Effector memory CD4-positive, alpha-beta T cell (primary cell): ENCODE data around the gene PLXDC2.

ENCODE experiments used
- DNase-seq, 3 donors: peaks; one replicate each; pipeline ENCODE4 v3.0.0-alpha.2; 2020
- H3K27ac ChIP-seq: 2 replicates; pipeline ENCODE4 v1.7.0; 2013; ENCODE audit warnings: mild to moderate bottlenecking, low read length, moderate library complexity; ENCODE audit not compliant: insufficient read depth, poor library complexity, severe bottlenecking
- H3K27me3 ChIP-seq: replicated peaks from 2 replicates; pipeline ENCODE4 v1.7.0; 2013; ENCODE audit warnings: mild to moderate bottlenecking, low read length; ENCODE audit not compliant: insufficient read depth, control insufficient read depth, poor library complexity, severe bottlenecking
- H3K36me3 ChIP-seq: 2 replicates; pipeline ENCODE4 v1.7.0; 2013; ENCODE audit warnings: mild to moderate bottlenecking, low read length, moderate library complexity; ENCODE audit not compliant: control insufficient read depth, insufficient read depth
- H3K4me1 ChIP-seq: 2 replicates; pipeline ENCODE4 v1.7.0; 2013; ENCODE audit warnings: low read length, mild to moderate bottlenecking; ENCODE audit not compliant: control insufficient read depth, insufficient read depth, poor library complexity, severe bottlenecking
- H3K4me3 ChIP-seq: 2 replicates; pipeline ENCODE4 v1.7.0; 2013; ENCODE audit warnings: low read length, low read depth, mild to moderate bottlenecking; ENCODE audit not compliant: insufficient read depth, poor library complexity, severe bottlenecking
- H3K9me3 ChIP-seq: 2 replicates; pipeline ENCODE4 v1.7.0; 2013; ENCODE audit warnings: mild to moderate bottlenecking, low read length, moderate library complexity; ENCODE audit not compliant: control insufficient read depth

PLXDC2 gene

GRCh38 chr10:19812976-19813375 lies 3.3 kb upstream of the PLXDC2 start:
- Histone ChIP-seq H3K27me3 (peaks cover 18% of the 10 kb centered on the region), H3K36me3 (no peaks in the 10 kb centered on the region), H3K27ac (no peak overlapping the region), H3K9me3 (no peaks in the 10 kb centered on the region), H3K4me1 (no peaks in the 10 kb centered on the region), H3K4me3 (no peak overlapping the region)
- no peak for DNase-seq

GRCh38 chr10:19815036-19815730 lies 1.0 kb upstream of the PLXDC2 start:
- Histone ChIP-seq H3K9me3 (no peaks in the 10 kb centered on the region), H3K27ac (no peak overlapping the region), H3K4me1 (no peaks in the 10 kb centered on the region), H3K36me3 (no peaks in the 10 kb centered on the region), H3K27me3 (peaks cover 18% of the 10 kb centered on the region), H3K4me3 (no peak overlapping the region)
- no peak for DNase-seq

- Histone ChIP-seq H3K9me3 (no peaks in the 10 kb centered on the region), H3K36me3 (no peaks in the 10 kb centered on the region), H3K4me1 (no peaks in the 10 kb centered on the region), H3K27ac (no peak overlapping the region), H3K27me3 (peaks cover 18% of the 10 kb centered on the region), H3K4me3 (no peak overlapping the region)
- no peak for DNase-seq
These were observed 361 bp upstream of the PLXDC2 start for GRCh38 chr10:19815731-19816410.

- no peaks in the 10 kb centered on the region for H3K4me1 ChIP-seq
- peaks cover 18% of the 10 kb centered on the region for H3K27me3 ChIP-seq
- no peak overlapping the region for H3K4me3 ChIP-seq
- H3K27ac ChIP-seq = no peak overlapping the region
- H3K9me3 ChIP-seq = no peaks in the 10 kb centered on the region
- H3K36me3 ChIP-seq = no peaks in the 10 kb centered on the region
- DNase-seq = no peak
These were observed 1.1 kb downstream of the PLXDC2 start for GRCh38 chr10:19817231-19817933.

GRCh38 chr10:19818876-19819275 lies 2.6 kb downstream of the PLXDC2 start:
- Histone ChIP-seq H3K27me3 (peaks cover 18% of the 10 kb centered on the region), H3K36me3 (no peaks in the 10 kb centered on the region), H3K27ac (no peak overlapping the region), H3K9me3 (no peaks in the 10 kb centered on the region), H3K4me3 (no peak overlapping the region), H3K4me1 (no peaks in the 10 kb centered on the region)
- DNase-seq = no peak

GRCh38 chr10:19819419-19820033 lies 3.3 kb downstream of the PLXDC2 start:
- H3K4me3 ChIP-seq = no peak overlapping the region
- no peaks in the 10 kb centered on the region for H3K9me3 ChIP-seq
- H3K27me3 ChIP-seq = peaks cover 18% of the 10 kb centered on the region
- H3K4me1 ChIP-seq = no peaks in the 10 kb centered on the region
- DNase-seq = no peak
- no peak overlapping the region for H3K27ac ChIP-seq
- H3K36me3 ChIP-seq = no peaks in the 10 kb centered on the region

GRCh38 chr10:19824381-19825342 lies 8.4 kb downstream of the PLXDC2 start:
- H3K9me3 ChIP-seq = no peaks in the 10 kb centered on the region
- no peaks in the 10 kb centered on the region for H3K36me3 ChIP-seq
- DNase-seq = no peak
- H3K27me3 ChIP-seq = no peaks in the 10 kb centered on the region
- no peak overlapping the region for H3K27ac ChIP-seq
- H3K4me1 ChIP-seq = no peaks in the 10 kb centered on the region
- H3K4me3 ChIP-seq = no peak overlapping the region

- Histone ChIP-seq H3K36me3 (no peaks in the 10 kb centered on the region), H3K4me1 (no peaks in the 10 kb centered on the region), H3K27me3 (no peaks in the 10 kb centered on the region), H3K4me3 (no peak overlapping the region), H3K27ac (no peak overlapping the region), H3K9me3 (no peaks in the 10 kb centered on the region)
- DNase-seq = no peak
These were observed 9.5 kb downstream of the PLXDC2 start for GRCh38 chr10:19825700-19826099.

GRCh38 chr10:19826712-19827111 lies 10.5 kb downstream of the PLXDC2 start:
- H3K27me3 ChIP-seq = no peaks in the 10 kb centered on the region
- no peak for DNase-seq
- H3K9me3 ChIP-seq = no peaks in the 10 kb centered on the region
- H3K4me3 ChIP-seq = no peak overlapping the region
- no peaks in the 10 kb centered on the region for H3K36me3 ChIP-seq
- no peak overlapping the region for H3K27ac ChIP-seq
- no peaks in the 10 kb centered on the region for H3K4me1 ChIP-seq
